SIG-M5 treated with dmso at 0.1 percent for 504 hours (cell line): ENCODE data around the gene RBL1.
A peak's percentile ranks its signal among the peaks of the same experiment; 100 is the strongest.

ENCODE experiments used
- DNase-seq: peaks from one replicate; lab custom pipeline; 2025; ENCODE audit not compliant: unreplicated experiment; lab: John Stamatoyannopoulos, UW

The RBL1 gene

GRCh38 chr20:36951979-36952738 is 143.6 kb downstream of the RBL1 start:
- no peak for DNase-seq

- peak; percentile 94 for DNase-seq
Measured at GRCh38 chr20:36951198-36951978, 144.4 kb downstream of the RBL1 start, which contains the start of gene SAMHD1. TSS of gene SAMHD1 (minus strand) at chr20:36951708. CDS start at chr20:36951643, 65 bp downstream.

- peak; percentile 75 for DNase-seq
Measured at GRCh38 chr20:36950414-36951197, 145.2 kb downstream of the RBL1 start.
